HepG2 (cell line): ENCODE measurements around the gene TP53I3. TPM values are rescaled to one million over a fixed set of nuclear protein-coding genes. Genes with fewer than 3 reads are reported as not detected.
"Not testable (repeated sequence)": the region's sequence is repeated elsewhere in the genome, so short reads cannot be mapped to it uniquely, and the experiment has no call there.

ENCODE experiments used
- ATAC-seq: fragments of 200-7000 bp; cut with Tn5 transposase; 3 replicates; pipeline ENCODE4 v1.9.1; 2020; ENCODE audit warnings: mild to moderate bottlenecking, moderate library complexity
- BruUV-seq: library from RNA; stranded (reverse); fragments of 400-500 nt; replicated peaks from 2 replicates; lab custom pipeline; 2021; lab: Mats Ljungman, UMichigan
- CTCF ChIA-PET: fragments of 300-600 bp; formaldehyde crosslinking; extraction: SDS; loops from one replicate; lab custom pipeline; 2021; ENCODE audit warnings: low total read pairs, inconsistent platforms, low intra/inter-chr PET ratio; lab: Yijun Ruan, JAX
- POLR2A ChIA-PET: fragments of 350-600 bp; sonication (Branson Sonifier 250); formaldehyde crosslinking; loops from one replicate; lab custom pipeline; 2020; ENCODE audit warnings: antibody characterized with exemption, inconsistent platforms; lab: Yijun Ruan, JAX
- DNase-seq: peaks from one replicate; pipeline ENCODE4 v3.0.0-alpha.2; 2015; ENCODE audit warnings: low spot score
- FAIRE-seq: peaks from 3 replicates; lab custom pipeline; 2011; peaks lifted over from hg19 to GRCh38; lab: Jason Lieb, UNC
- H2AFZ ChIP-seq: one replicate; pipeline ENCODE4 v1.6.1; 2011; ENCODE audit warnings: low read length, inconsistent platforms
- H3K27ac ChIP-seq: fragments of 300-600 bp; 3 replicates; pipeline ENCODE4 v1.8.0; 2011; ENCODE audit warnings: mixed run types, mild to moderate bottlenecking, mixed read lengths, low read length, inconsistent platforms; ENCODE audit not compliant: insufficient read depth; ENCODE audit errors: extremely low read length
- H3K27me3 ChIP-seq, 2 experiments: fragments of 200-600 bp in 1 of 2; 2 replicates in 1 of 2; 3 replicates in 1 of 2; pipeline versions ENCODE4 v1.6.0 to v1.8.0; 2011; ENCODE audit warnings: low read length in 2 of 2, mild to moderate bottlenecking in 2 of 2, moderate library complexity in 2 of 2, inconsistent platforms in 1 of 2; ENCODE audit not compliant: insufficient read depth in 2 of 2, control insufficient read depth in 1 of 2
- H3K36me3 ChIP-seq, 2 experiments: fragments of 200-600 bp in 1 of 2; replicated peaks in 1 of 2; 2 replicates in 1 of 2; 3 replicates in 1 of 2; pipeline versions ENCODE4 v1.5.1 to v1.8.0; 2011; ENCODE audit warnings: low read length in 2 of 2, inconsistent platforms in 1 of 2; ENCODE audit not compliant: insufficient read depth in 2 of 2, control insufficient read depth in 1 of 2
- H3K4me1 ChIP-seq: 2 replicates; pipeline ENCODE4 v1.5.1; 2012; ENCODE audit warnings: low read length, inconsistent platforms; ENCODE audit not compliant: insufficient read depth
- H3K4me2 ChIP-seq: 2 replicates; pipeline ENCODE4 v1.6.0; 2011; ENCODE audit warnings: low read depth, low read length, inconsistent platforms
- H3K4me3 ChIP-seq, 3 experiments: fragments of 200-600 bp in 1 of 3; sonication (generic), shearing (Covaris generic) in 1 of 3; replicated peaks in 1 of 3; 2 replicates each; pipeline ENCODE4 v1.5.1; 2011 to 2016; ENCODE audit warnings: low read length in 3 of 3, inconsistent platforms in 2 of 3, low read depth in 2 of 3, mild to moderate bottlenecking in 2 of 3, control low read depth in 1 of 3, mixed read lengths in 1 of 3; ENCODE audit not compliant: insufficient read depth in 1 of 3
- H3K79me2 ChIP-seq: one replicate; pipeline ENCODE4 v1.6.1; 2011; ENCODE audit warnings: low read length, inconsistent platforms; ENCODE audit not compliant: insufficient read depth
- H3K9ac ChIP-seq: 2 replicates; pipeline ENCODE4 v1.6.0; 2011; ENCODE audit warnings: mild to moderate bottlenecking, low read depth, low read length, inconsistent platforms; ENCODE audit not compliant: insufficient read depth
- H3K9me3 ChIP-seq: 2 replicates; pipeline ENCODE4 v1.5.1; 2012; ENCODE audit warnings: mild to moderate bottlenecking, low read length
- H4K20me1 ChIP-seq: 2 replicates; pipeline ENCODE4 v1.6.0; 2011; ENCODE audit warnings: inconsistent platforms, mild to moderate bottlenecking, low read length, moderate library complexity; ENCODE audit not compliant: insufficient read depth
- MBD4 ChIP-seq: IDR thresholded peaks from 2 replicates; pipeline ENCODE4 v1.6.1; 2012; ENCODE audit warnings: low read length, inconsistent platforms, borderline replicate concordance
- MLLT10 ChIP-seq: sonication (generic); formaldehyde crosslinking; IDR thresholded peaks from 2 replicates; pipeline ENCODE4 v1.4.0; 2020; ENCODE audit warnings: missing genetic modification reagents
- MYC ChIP-seq: sonication (generic); formaldehyde crosslinking; IDR thresholded peaks from 2 replicates; pipeline ENCODE4 v1.9.0; 2021; ENCODE audit warnings: missing genetic modification reagents, borderline replicate concordance
- SNAI1 ChIP-seq: sonication (generic); formaldehyde crosslinking; IDR thresholded peaks from 2 replicates; pipeline ENCODE4 v1.5.0; 2020; ENCODE audit warnings: mild to moderate bottlenecking, missing genetic modification reagents, borderline replicate concordance
- WIZ ChIP-seq: sonication (generic); formaldehyde crosslinking; IDR thresholded peaks from 2 replicates; pipeline ENCODE4 v1.5.1; 2020; ENCODE audit warnings: mild to moderate bottlenecking, missing genetic modification reagents
- ZFP82 ChIP-seq: sonication (generic); formaldehyde crosslinking; IDR thresholded peaks from 2 replicates; pipeline ENCODE4 v1.5.1; 2020; ENCODE audit warnings: mild to moderate bottlenecking, missing genetic modification reagents, borderline replicate concordance
- WGBS: methylation state at CpG from one replicate; pipeline ENCODE4 v1.1.6; 2017; ENCODE audit warnings: low lambda C conversion rate; 5-methylcytosine and 5-hydroxymethylcytosine counted together
- in situ Hi-C: cut with HindIII; loops from 2 replicates; pipeline ENCODE4 v1.10.0; 2017; ENCODE audit warnings: low pct_unique_long_range_greater_than_20kb; ENCODE audit not compliant: extremely low pct_ligation_motif_present
- intact Hi-C: fragments of 100-400 bp; cut with micrococcal nuclease; formaldehyde crosslinking; loops from one replicate; pipeline ENCODE4 v1.10.0; 2022; ENCODE audit not compliant: unreplicated experiment
- polyA plus RNA-seq, 8 experiments: library from polyadenylated mRNA; depleted of rRNA in 3 of 8; stranded (reverse) in 7 of 8; unstranded in 1 of 8; fragments of >200 nt; fragmentation: Illumina TruSeq in 4 of 8; extraction: Trizol in 4 of 8; gene quantifications; 2 replicates each; pipeline versions ENCODE4 v1.2.1 to v1.2.3, GENCODE V29; 2011 to 2016; ENCODE audit warnings: low read depth in 4 of 8, missing spikeins in 1 of 8, mixed read lengths in 1 of 8; ENCODE audit not compliant: insufficient read depth in 1 of 8
- total RNA-seq, 5 experiments: library from RNA; depleted of rRNA; stranded (reverse); fragments of >200 nt; fragmentation: Illumina TruSeq; extraction: Trizol; gene quantifications; 2 replicates each; pipeline ENCODE4 v1.2.3, GENCODE V29; 2016; ENCODE audit warnings: low read depth in 1 of 5
- TF ChIP-seq, protein P1 (sequence below): sonication (generic); formaldehyde crosslinking; IDR thresholded peaks from 2 replicates; pipeline ENCODE4 v1.4.0; 2020; ENCODE audit warnings: mild to moderate bottlenecking, low read depth, missing genetic modification reagents
- TF ChIP-seq, protein P2 (sequence below): sonication (generic); formaldehyde crosslinking; IDR thresholded peaks from 2 replicates; pipeline ENCODE4 v1.4.0; 2020; ENCODE audit warnings: missing genetic modification reagents
- TF ChIP-seq, protein P3 (sequence below): sonication (generic); formaldehyde crosslinking; conservative IDR thresholded peaks from 2 replicates; pipeline ENCODE4 v1.5.0; 2020; ENCODE audit warnings: missing genetic modification reagents

TP53I3 gene
- total and polyA plus RNA-seq, 2 of the 13 experiments (the other 11 are each of a cell fraction or from before 2014, with no cell fraction given) = 25.0 to 44.1 TPM

DNA sequence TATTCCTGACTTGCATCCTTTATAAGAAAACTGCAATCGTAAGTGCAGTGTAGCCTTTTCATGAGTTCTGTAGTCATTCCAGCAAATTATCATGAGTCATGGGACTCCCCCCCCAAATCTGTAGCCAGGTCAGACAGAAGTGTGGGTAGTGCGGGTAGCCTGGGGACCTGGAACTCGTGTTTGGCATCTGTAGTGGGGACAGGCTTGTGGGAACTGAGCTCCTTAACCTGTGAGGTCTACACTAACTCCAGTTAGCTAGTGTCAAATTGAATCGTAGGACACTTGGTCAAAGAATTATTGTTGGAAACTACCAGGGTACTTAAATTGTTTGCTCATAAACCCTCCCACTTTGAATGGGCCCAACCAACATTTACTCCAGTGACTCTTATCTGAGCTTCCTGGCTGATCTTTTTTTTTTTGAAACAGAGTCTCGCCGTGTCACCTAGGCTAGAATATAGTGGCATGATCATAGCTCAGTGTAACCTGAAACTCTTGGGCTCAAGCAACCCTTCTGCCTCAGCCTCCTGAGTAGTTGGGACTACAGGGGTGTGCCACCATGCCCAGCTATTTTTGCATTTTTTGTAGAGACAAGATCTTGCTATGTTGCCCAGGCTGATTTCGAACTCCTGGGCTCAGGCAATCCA is 26.1 kb upstream of the TP53I3 start:
- no peak overlapping the region for H2AFZ ChIP-seq

DNA sequence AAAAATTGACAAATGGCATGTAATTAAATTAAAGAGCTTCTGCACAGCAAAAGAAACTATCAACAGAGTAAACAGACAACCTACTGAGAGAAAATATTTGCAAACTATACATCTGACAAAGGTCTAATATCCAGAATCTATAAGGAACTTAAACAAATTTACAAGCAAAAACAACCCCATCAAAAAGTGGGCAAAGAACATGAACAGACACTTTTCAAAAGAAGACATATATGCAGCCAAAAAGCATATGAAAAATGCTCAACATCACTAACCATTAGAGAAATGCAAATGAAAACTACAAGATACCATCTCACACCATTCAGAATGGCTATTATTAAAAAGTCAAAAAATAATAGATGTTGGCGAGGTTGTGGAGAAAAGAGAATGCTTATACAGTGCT is 24.8 kb upstream of the TP53I3 start:
- DNase-seq, H3K36me3 ChIP-seq, ATAC-seq, H2AFZ ChIP-seq, H3K4me3 ChIP-seq, H3K4me2 ChIP-seq, H3K9me3 ChIP-seq, in situ Hi-C loops, H3K79me2 ChIP-seq, H3K9ac ChIP-seq, FAIRE-seq, BruUV-seq, intact Hi-C loops, H4K20me1 ChIP-seq, H3K27me3 ChIP-seq, H3K27ac ChIP-seq, CTCF ChIA-PET: not testable (repeated sequence)
- H3K4me1 ChIP-seq = peaks cover 26% of the 10 kb centered on the region
- POLR2A ChIA-PET = interaction anchor here (0.6 to 2.1 kb wide), 5 partner anchors 15 to 182 kb away, joined by 3 to 6 read pairs (median 6); partner anchors contain the start of genes ATAD2B, FAM228B, SF3B6 and WDCP
- WGBS = 65% methylated on average over 1 of the region's 1 CpG

More for the DNA sequence above, 26.1 kb upstream of the TP53I3 start:
- ATAC-seq = peak; percentile 24
- no TSS peak for BruUV-seq
- peaks cover 26% of the 10 kb centered on the region for H3K4me1 ChIP-seq
- no peaks in the 10 kb centered on the region for H3K79me2 ChIP-seq
- H3K9me3 ChIP-seq = peaks cover 15% of the 10 kb centered on the region
- ChIA-PET CTCF (no interaction called here), POLR2A (interaction anchor here (1.7 to 1.8 kb wide), 2 partner anchors 12 to 27 kb away, joined by 5 to 7 read pairs; partner anchors contain the start of gene PFN4)
- FAIRE-seq = no peak
- no peak for DNase-seq
- no peaks in the 10 kb centered on the region for H4K20me1 ChIP-seq
- 45% methylated on average over 7 of the region's 7 CpGs for WGBS
- H3K4me2 ChIP-seq = no peak overlapping the region
- no peak overlapping the region for H3K4me3 ChIP-seq
- no peaks in the 10 kb centered on the region for H3K27me3 ChIP-seq
- H3K9ac ChIP-seq = no peak overlapping the region
- no peak overlapping the region for H3K27ac ChIP-seq
- in situ Hi-C loops (no loop called here), intact Hi-C loops (no loop called here)
- no peaks in the 10 kb centered on the region for H3K36me3 ChIP-seq
- no peak for TF ChIP-seq MYC (CRISPR knock-in tag)
- no peak for TF ChIP-seq SNAI1
- no peak for TF ChIP-seq WIZ (CRISPR knock-in tag)
- TF ChIP-seq, protein P1, sequence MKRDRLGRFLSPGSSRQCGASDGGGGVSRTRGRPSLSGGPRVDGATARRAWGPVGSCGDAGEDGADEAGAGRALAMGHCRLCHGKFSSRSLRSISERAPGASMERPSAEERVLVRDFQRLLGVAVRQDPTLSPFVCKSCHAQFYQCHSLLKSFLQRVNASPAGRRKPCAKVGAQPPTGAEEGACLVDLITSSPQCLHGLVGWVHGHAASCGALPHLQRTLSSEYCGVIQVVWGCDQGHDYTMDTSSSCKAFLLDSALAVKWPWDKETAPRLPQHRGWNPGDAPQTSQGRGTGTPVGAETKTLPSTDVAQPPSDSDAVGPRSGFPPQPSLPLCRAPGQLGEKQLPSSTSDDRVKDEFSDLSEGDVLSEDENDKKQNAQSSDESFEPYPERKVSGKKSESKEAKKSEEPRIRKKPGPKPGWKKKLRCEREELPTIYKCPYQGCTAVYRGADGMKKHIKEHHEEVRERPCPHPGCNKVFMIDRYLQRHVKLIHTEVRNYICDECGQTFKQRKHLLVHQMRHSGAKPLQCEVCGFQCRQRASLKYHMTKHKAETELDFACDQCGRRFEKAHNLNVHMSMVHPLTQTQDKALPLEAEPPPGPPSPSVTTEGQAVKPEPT = no peak
- no peak for TF ChIP-seq ZFP82 (CRISPR knock-in tag)
- TF ChIP-seq MLLT10 (CRISPR knock-in tag) = no peak
- TF ChIP-seq, protein P2, sequence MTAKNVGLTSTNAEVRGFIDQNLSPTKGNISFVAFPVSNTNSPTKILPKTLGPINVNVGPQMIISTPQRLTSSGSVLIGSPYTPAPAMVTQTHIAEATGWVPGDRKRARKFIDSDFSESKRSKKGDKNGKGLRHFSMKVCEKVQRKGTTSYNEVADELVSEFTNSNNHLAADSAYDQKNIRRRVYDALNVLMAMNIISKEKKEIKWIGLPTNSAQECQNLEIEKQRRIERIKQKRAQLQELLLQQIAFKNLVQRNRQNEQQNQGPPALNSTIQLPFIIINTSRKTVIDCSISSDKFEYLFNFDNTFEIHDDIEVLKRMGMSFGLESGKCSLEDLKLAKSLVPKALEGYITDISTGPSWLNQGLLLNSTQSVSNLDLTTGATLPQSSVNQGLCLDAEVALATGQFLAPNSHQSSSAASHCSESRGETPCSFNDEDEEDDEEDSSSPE = no peak
- no peak for TF ChIP-seq MBD4
- TF ChIP-seq, protein P3, sequence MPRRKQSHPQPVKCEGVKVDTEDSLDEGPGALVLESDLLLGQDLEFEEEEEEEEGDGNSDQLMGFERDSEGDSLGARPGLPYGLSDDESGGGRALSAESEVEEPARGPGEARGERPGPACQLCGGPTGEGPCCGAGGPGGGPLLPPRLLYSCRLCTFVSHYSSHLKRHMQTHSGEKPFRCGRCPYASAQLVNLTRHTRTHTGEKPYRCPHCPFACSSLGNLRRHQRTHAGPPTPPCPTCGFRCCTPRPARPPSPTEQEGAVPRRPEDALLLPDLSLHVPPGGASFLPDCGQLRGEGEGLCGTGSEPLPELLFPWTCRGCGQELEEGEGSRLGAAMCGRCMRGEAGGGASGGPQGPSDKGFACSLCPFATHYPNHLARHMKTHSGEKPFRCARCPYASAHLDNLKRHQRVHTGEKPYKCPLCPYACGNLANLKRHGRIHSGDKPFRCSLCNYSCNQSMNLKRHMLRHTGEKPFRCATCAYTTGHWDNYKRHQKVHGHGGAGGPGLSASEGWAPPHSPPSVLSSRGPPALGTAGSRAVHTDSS (CRISPR knock-in tag) = no peak
